A673 (cell line): ENCODE data around the gene MVD. TPM values are rescaled to one million over a fixed set of nuclear protein-coding genes. Genes with fewer than 3 reads are reported as not detected.

Source experiments
- BruUV-seq: library from RNA; stranded (reverse); fragments of 400-500 nt; replicated peaks from 2 replicates; lab custom pipeline; 2021; lab: Mats Ljungman, UMichigan
- CTCF ChIA-PET: fragments of 300-600 bp; sonication (Branson Sonifier 250); formaldehyde crosslinking; loops from one replicate; lab custom pipeline; 2022; ENCODE audit warnings: antibody characterized with exemption; lab: Charles Lee
- POLR2A ChIA-PET: fragments of 300-600 bp; sonication (Branson Sonifier 250); formaldehyde crosslinking; loops from one replicate; lab custom pipeline; 2022; ENCODE audit warnings: antibody characterized with exemption; ENCODE audit not compliant: low non-redundant PET; lab: Charles Lee
- DNase-seq: peaks from one replicate; pipeline ENCODE4 v3.0.0-alpha.2; 2015; ENCODE audit warnings: low spot score
- H3K27ac ChIP-seq: fragments of 200-600 bp; sonication (generic); 2 replicates; pipeline ENCODE4 v1.5.1; 2016; ENCODE audit warnings: mixed run types, low read depth, mild to moderate bottlenecking, mixed read lengths, antibody characterized with exemption, low read length; ENCODE audit not compliant: poor library complexity, severe bottlenecking
- H3K27me3 ChIP-seq: fragments of 200-600 bp; sonication (generic); replicated peaks from 2 replicates; pipeline ENCODE4 v1.6.1; 2017; ENCODE audit warnings: mixed run types, low read depth, mild to moderate bottlenecking, mixed read lengths, antibody characterized with exemption, low read length; ENCODE audit not compliant: insufficient read depth, poor library complexity
- H3K36me3 ChIP-seq: fragments of 200-600 bp; sonication (generic); 2 replicates; pipeline ENCODE4 v1.6.1; 2016; ENCODE audit warnings: mixed run types, mild to moderate bottlenecking, mixed read lengths, antibody characterized with exemption, low read length; ENCODE audit not compliant: insufficient read depth, poor library complexity, severe bottlenecking
- H3K4me1 ChIP-seq: fragments of 200-600 bp; sonication (generic); 2 replicates; pipeline ENCODE4 v1.6.1; 2017; ENCODE audit warnings: mixed run types, mild to moderate bottlenecking, mixed read lengths, antibody characterized with exemption, low read length; ENCODE audit not compliant: insufficient read depth, poor library complexity, severe bottlenecking
- H3K4me3 ChIP-seq: fragments of 200-600 bp; sonication (generic); 2 replicates; pipeline ENCODE4 v1.5.1; 2016; ENCODE audit warnings: low read depth, mixed run types, mild to moderate bottlenecking, mixed read lengths, low read length; ENCODE audit not compliant: poor library complexity, severe bottlenecking
- H3K9me3 ChIP-seq: fragments of 200-600 bp; sonication (generic); 2 replicates; pipeline ENCODE4 v1.6.1; 2016; ENCODE audit warnings: mixed run types, low read depth, mild to moderate bottlenecking, mixed read lengths, antibody characterized with exemption, low read length; ENCODE audit not compliant: poor library complexity, severe bottlenecking
- CTCF ChIP-seq: fragments of 300-800, 200-600 bp; sonication (generic); conservative IDR thresholded peaks from 2 replicates; pipeline ENCODE4 v1.5.1; 2017; ENCODE audit warnings: low read depth, mild to moderate bottlenecking, antibody characterized with exemption, low read length, moderate library complexity, mixed read lengths
- EZH2 ChIP-seq: fragments of 200-600 bp; sonication (generic); IDR thresholded peaks from 2 replicates; pipeline ENCODE4 v1.6.1; 2017; ENCODE audit warnings: borderline replicate concordance, low read depth, mild to moderate bottlenecking, mixed read lengths, antibody characterized with exemption, low read length; ENCODE audit not compliant: poor library complexity, severe bottlenecking
- intact Hi-C: fragments of 100-400 bp; cut with micrococcal nuclease; formaldehyde crosslinking; loops from one replicate; pipeline ENCODE4 v1.10.0; 2022; ENCODE audit not compliant: unreplicated experiment
- total RNA-seq: library from RNA; stranded (reverse); gene quantifications from 2 replicates; pipeline ENCODE4 v1.2.3, GENCODE V29; 2021

Gene MVD
- total RNA-seq, 1 experiment from 2014 or later: 131 TPM

GRCh38 chr16:88710556-88710955 lies 47.7 kb upstream of the MVD start:
- no peak overlapping the region for H3K4me3 ChIP-seq
- no peak overlapping the region for H3K27ac ChIP-seq
- intact Hi-C loops: no loop called here
- ChIA-PET POLR2A (no interaction called here), CTCF (no interaction called here)
- peaks cover 22% of the 10 kb centered on the region for H3K36me3 ChIP-seq
- H3K4me1 ChIP-seq: peaks cover 6% of the 10 kb centered on the region
- no TSS peak for BruUV-seq
- DNase-seq: no peak
- H3K9me3 ChIP-seq: no peaks in the 10 kb centered on the region
- no peaks in the 10 kb centered on the region for H3K27me3 ChIP-seq
- TF ChIP-seq CTCF (no peak), EZH2 (no peak)

- Histone ChIP-seq H3K27ac (peak overlapping the region; percentile 76), H3K4me1 (peaks cover 25% of the 10 kb centered on the region), H3K27me3 (no peaks in the 10 kb centered on the region), H3K36me3 (no peaks in the 10 kb centered on the region), H3K9me3 (no peaks in the 10 kb centered on the region), H3K4me3 (peak overlapping the region; percentile 94)
- TSS peak; percentile 70 for BruUV-seq
- ChIA-PET CTCF (interaction anchor here (1.4 kb wide), 1 partner anchor 30 kb away, joined by 18 read pairs; no protein-coding TSS in a partner anchor), POLR2A (no interaction called here)
- intact Hi-C loops: no loop called here
- TF ChIP-seq EZH2: no peak
- TF ChIP-seq CTCF: no peak
- DNase-seq: no peak
Observed at GRCh38 chr16:88706965-88707826, 44.3 kb upstream of the MVD start.

GRCh38 chr16:88706229-88706964 lies 43.5 kb upstream of the MVD start, which contains the start of the genes CTU2 and RNF166:
Gene CTU2, plus strand, starts transcription at chr16:88706503. Its CDS starts 28 bp downstream, at chr16:88706531.
Gene RNF166, minus strand, starts transcription at chr16:88706408. Its CDS starts 83 bp downstream, at chr16:88706325.
- Histone ChIP-seq H3K27ac (peak within 1 kb of the TSS; percentile 76), H3K36me3 (no peaks in the 10 kb centered on the region), H3K4me1 (peaks cover 30% of the 10 kb centered on the region), H3K4me3 (peak within 1 kb of the TSS; percentile 94), H3K27me3 (no peaks in the 10 kb centered on the region), H3K9me3 (no peaks in the 10 kb centered on the region)
- intact Hi-C loops: no loop called here
- peak; percentile 91 for DNase-seq
- POLR2A ChIA-PET: no interaction called here
- TF ChIP-seq EZH2 (no peak), CTCF (no peak)
- CTCF ChIA-PET: interaction anchor here (1.4 kb wide), 1 partner anchor 31 kb away, joined by 18 read pairs; no protein-coding TSS in a partner anchor
- no TSS peak for BruUV-seq
